Transverse colon (tissue), 4 donors: Measurements from ENCODE around the gene RPL35.

Source experiments
- POLR2AphosphoS5 ChIP-seq, 3 donors: sonication (generic); formaldehyde crosslinking; IDR thresholded peaks; one replicate each; pipeline ENCODE4 v1.6.1; 2016; ENCODE audit warnings: antibody characterized with exemption in 3 of 3
- TF ChIP-seq, protein P1 (sequence below), 5 experiments: fragments of 200-600 bp in 3 of 5; fragments of 450-650 bp in 2 of 5; sonication (generic) in 3 of 5; IDR thresholded peaks; 1 replicate in 2 of 5; 2 replicates in 3 of 5; pipeline ENCODE4 v1.5.1; 2016 to 2017; ENCODE audit warnings: antibody characterized with exemption in 5 of 5, inconsistent platforms in 3 of 5, mild to moderate bottlenecking in 2 of 5, moderate library complexity in 1 of 5

- TF ChIP-seq, protein P1, sequence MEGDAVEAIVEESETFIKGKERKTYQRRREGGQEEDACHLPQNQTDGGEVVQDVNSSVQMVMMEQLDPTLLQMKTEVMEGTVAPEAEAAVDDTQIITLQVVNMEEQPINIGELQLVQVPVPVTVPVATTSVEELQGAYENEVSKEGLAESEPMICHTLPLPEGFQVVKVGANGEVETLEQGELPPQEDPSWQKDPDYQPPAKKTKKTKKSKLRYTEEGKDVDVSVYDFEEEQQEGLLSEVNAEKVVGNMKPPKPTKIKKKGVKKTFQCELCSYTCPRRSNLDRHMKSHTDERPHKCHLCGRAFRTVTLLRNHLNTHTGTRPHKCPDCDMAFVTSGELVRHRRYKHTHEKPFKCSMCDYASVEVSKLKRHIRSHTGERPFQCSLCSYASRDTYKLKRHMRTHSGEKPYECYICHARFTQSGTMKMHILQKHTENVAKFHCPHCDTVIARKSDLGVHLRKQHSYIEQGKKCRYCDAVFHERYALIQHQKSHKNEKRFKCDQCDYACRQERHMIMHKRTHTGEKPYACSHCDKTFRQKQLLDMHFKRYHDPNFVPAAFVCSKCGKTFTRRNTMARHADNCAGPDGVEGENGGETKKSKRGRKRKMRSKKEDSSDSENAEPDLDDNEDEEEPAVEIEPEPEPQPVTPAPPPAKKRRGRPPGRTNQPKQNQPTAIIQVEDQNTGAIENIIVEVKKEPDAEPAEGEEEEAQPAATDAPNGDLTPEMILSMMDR (IDR thresholded peaks at IDR 0.05): no peak
- TF ChIP-seq POLR2AphosphoS5 (IDR thresholded peaks at IDR 0.05): no peak
Measured at GRCh38 chr9:124885551-124885950, 23.8 kb upstream of the RPL35 start.
